Measurements from ENCODE around the gene PAPPA. TPM values are rescaled to one million over a fixed set of nuclear protein-coding genes. Genes with fewer than 3 reads are reported as not detected.

PAPPA gene
- total RNA-seq, 3 donors from 2014 or later, result 0.61 to 2.5 (median 1.9) TPM

GRCh38 chr9:116406469-116406868 lies 252.9 kb downstream of the PAPPA start:
- Histone ChIP-seq H3K4me3 (no peak overlapping the region), H3K4me1 (ENCODE audit: low read depth) (no peaks in the 10 kb centered on the region), H3K36me3 (ENCODE audit: low read depth) (no peaks in the 10 kb centered on the region), H3K9me3 (no peaks in the 10 kb centered on the region)
- no peak for TF ChIP-seq CTCF (IDR thresholded peaks at IDR 0.05)
- DNase-seq (no peak), ATAC-seq (no peak)
- intact Hi-C loops (cut with DNase I, micrococcal nuclease), result no loop called here

- TF ChIP-seq CTCF (IDR thresholded peaks at IDR 0.05), result no peak
- no peak overlapping the region for H3K4me3 ChIP-seq
- intact Hi-C loops (cut with DNase I, micrococcal nuclease), result no loop called here
- no peaks in the 10 kb centered on the region for H3K36me3 ChIP-seq (ENCODE audit: low read depth)
- no peak for DNase-seq
- ATAC-seq, result no peak
- no peaks in the 10 kb centered on the region for H3K4me1 ChIP-seq (ENCODE audit: low read depth)
- no peaks in the 10 kb centered on the region for H3K9me3 ChIP-seq
These were observed 255.5 kb downstream of the PAPPA start for GRCh38 chr9:116409129-116409528.

GRCh38 chr9:116409638-116410037 lies 256.0 kb downstream of the PAPPA start:
- intact Hi-C loops (cut with DNase I, micrococcal nuclease), result no loop called here
- TF ChIP-seq CTCF (IDR thresholded peaks at IDR 0.05), result no peak
- ATAC-seq (no peak), DNase-seq (no peak)
- Histone ChIP-seq H3K4me1 (ENCODE audit: low read depth) (no peaks in the 10 kb centered on the region), H3K4me3 (no peak overlapping the region), H3K36me3 (ENCODE audit: low read depth) (no peaks in the 10 kb centered on the region), H3K9me3 (no peaks in the 10 kb centered on the region)

GRCh38 chr9:116411506-116411905 lies 257.9 kb downstream of the PAPPA start:
- TF ChIP-seq CTCF (IDR thresholded peaks at IDR 0.05), result no peak
- ATAC-seq (no peak), DNase-seq (no peak)
- no peak overlapping the region for H3K4me3 ChIP-seq
- H3K9me3 ChIP-seq, result no peaks in the 10 kb centered on the region
- intact Hi-C loops (cut with DNase I, micrococcal nuclease), result no loop called here
- no peaks in the 10 kb centered on the region for H3K36me3 ChIP-seq (ENCODE audit: low read depth)
- H3K4me1 ChIP-seq (ENCODE audit: low read depth), result no peaks in the 10 kb centered on the region

- intact Hi-C loops (cut with DNase I, micrococcal nuclease), result no loop called here
- Histone ChIP-seq H3K36me3 (ENCODE audit: low read depth) (no peaks in the 10 kb centered on the region), H3K4me1 (ENCODE audit: low read depth) (no peaks in the 10 kb centered on the region), H3K9me3 (no peaks in the 10 kb centered on the region), H3K4me3 (no peak overlapping the region)
- DNase-seq, result no peak
- TF ChIP-seq CTCF (IDR thresholded peaks at IDR 0.05), result no peak
- no peak for ATAC-seq
These were observed 260.8 kb downstream of the PAPPA start for GRCh38 chr9:116414374-116414773.

GRCh38 chr9:116416421-116416820 lies 262.8 kb downstream of the PAPPA start:
- H3K36me3 ChIP-seq (ENCODE audit: low read depth), result no peaks in the 10 kb centered on the region
- DNase-seq, result no peak
- no peak for TF ChIP-seq CTCF (IDR thresholded peaks at IDR 0.05)
- H3K4me3 ChIP-seq, result no peak overlapping the region
- intact Hi-C loops (cut with DNase I, micrococcal nuclease), result no loop called here
- no peaks in the 10 kb centered on the region for H3K9me3 ChIP-seq
- ATAC-seq, result no peak
- H3K4me1 ChIP-seq (ENCODE audit: low read depth), result no peaks in the 10 kb centered on the region
